Embryonic facial prominence (tissue), 1 donor: ENCODE measurements around the gene OR6N2.

Experiments used
- DNase-seq: peaks from one replicate; pipeline ENCODE4 v3.0.0-alpha.2; 2016; ENCODE audit errors: extremely low spot score

Gene OR6N2, protein sequence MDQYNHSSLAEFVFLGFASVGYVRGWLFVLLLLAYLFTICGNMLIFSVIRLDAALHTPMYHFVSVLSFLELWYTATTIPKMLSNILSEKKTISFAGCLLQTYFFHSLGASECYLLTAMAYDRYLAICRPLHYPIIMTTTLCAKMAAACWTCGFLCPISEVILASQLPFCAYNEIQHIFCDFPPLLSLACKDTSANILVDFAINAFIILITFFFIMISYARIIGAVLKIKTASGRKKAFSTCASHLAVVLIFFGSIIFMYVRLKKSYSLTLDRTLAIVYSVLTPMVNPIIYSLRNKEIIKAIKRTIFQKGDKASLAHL

GRCh38 chr1:158781104-158781503, at the start of gene OR6N2:
Gene OR6N2 (minus strand): TSS chr1:158781204. CDS start chr1:158777635, 3,569 bp downstream.
- DNase-seq: no peak

DNA sequence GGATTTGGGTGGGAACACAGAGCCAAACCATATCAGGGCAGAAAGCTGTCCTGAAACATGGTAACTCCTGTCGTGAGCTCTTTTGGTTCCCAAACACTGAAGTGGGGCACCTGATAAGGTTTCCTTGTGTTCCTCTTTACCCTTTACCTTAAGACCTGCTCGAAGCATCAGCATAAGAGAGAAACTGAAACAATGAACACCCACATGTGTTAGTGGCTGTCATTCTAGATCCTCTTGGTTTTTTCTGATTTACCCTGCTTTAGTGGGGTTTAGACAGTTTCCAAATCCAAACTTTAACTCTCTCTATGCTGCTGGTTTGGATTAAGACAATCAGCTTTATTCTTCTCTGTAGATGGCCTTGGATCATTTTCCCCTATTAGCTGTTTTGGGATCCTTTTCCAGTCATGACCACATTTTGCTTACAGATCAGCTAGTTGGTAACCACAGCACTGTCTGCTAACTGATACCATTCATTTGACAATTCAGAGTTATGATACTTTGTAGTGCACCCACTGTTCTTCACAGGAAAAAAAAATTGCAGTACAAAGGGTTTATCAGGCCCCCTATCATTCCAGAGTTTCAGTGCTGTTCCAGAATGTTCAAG, 49.2 kb upstream of the OR6N2 start:
- DNase-seq: no peak

GRCh38 chr1:158821723-158822122, 40.7 kb upstream of the OR6N2 start:
- DNase-seq: no peak

DNA sequence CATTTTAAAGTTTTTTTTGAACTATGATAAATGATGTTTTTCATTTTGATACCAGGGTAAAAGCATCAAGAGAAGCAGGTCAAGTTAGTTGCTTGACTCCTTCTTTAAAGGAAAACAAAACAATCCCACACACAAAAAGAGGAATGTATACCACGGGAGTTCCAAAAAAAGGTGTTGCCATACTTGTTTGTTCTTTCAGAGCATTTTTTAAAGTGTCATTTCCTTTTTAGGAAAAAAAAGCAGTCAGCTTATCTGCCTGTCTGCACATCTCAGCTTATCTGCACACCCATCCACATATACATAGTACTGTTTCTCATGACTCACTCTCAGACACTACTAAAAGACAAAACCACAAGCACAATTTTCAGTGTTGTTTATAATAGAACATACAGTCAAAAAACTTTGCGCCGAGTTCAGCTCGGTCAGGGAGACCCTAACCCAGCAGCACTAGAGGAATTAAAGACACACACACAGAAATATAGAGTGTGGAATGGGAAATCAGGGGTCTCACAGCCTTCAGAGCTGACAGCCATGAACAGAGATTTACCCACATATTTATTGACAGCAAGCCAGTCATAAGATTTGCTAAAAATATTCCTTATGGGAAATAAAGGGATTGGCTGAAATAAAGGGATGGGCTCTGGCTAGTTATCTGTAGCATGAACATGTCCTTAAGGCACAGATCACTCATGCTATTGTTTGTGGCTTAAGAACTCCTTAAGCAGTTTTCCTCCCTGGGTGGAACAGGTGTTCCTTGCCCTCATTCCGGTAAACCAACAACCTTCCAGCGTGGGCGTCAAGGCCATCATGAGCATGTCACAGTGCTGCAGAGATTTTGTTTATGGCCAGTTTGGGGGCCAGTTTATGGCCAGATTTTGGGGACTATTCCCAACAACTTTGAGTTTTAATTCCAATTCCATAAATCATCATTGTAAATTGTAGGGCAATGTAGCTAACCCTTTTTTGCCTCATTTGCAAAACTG, 38.7 kb upstream of the OR6N2 start:
- no peak for DNase-seq

GRCh38 chr1:158818975-158819431, 38.0 kb upstream of the OR6N2 start:
- no peak for DNase-seq

GRCh38 chr1:158818560-158818959, 37.6 kb upstream of the OR6N2 start:
- DNase-seq: no peak

DNA sequence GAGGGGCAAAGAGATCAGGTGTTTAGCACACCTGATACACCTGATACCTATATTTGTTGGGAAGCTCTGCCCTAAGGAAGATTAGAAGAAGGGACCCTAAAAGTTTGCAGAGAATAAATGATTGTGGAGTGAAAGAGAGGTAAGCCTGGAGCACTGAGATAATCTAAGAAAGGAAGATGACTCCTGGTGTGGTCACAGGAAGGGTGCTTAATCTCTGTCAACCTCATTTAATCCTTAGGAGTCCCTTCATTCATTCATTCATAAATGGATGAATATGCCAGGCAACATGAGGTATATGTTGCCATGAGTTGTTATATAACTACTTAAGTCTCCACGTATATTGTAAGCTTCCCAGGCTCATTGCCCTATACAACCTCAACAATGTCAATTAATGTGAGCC, 34.0 kb upstream of the OR6N2 start:
- no peak for DNase-seq

DNA sequence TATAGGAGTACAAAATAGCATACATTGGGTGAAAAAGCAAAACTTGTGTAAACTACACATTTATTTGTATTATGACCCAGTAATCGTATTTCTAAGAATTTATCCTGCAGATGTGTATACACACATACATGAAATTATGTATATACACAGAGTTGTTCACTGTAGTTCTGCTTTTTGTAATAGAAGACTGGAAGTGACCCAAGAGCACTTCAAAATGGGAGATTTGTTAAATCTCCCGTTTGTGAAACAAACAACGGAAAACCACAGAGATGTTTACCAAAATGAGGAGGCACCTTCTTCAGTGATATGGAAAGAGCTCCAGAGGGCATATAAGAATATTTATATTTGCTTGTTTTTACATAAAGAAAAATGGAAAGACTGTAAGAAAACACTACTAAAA, 32.2 kb upstream of the OR6N2 start:
- no peak for DNase-seq

DNA sequence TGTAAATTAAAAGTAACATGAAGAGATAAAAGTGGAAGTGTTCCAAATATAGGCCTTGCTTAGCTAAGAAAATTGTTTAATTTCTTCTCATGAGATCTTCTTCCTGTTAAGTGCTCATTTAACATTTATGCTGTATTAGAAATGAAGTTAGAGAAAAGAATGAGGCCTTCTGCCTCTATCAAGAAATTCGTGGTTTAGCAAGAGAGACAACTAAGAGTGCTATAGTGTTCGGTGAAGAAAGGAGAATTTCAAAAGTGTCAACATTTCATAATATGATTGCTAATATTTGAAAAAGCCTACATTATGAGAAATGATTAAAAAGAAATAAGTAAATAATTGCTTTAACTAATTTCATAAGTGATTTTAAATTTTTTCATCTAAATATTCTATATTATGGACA, 31.3 kb upstream of the OR6N2 start:
- no peak for DNase-seq

GRCh38 chr1:158810311-158810710, 29.3 kb upstream of the OR6N2 start:
- no peak for DNase-seq

DNA sequence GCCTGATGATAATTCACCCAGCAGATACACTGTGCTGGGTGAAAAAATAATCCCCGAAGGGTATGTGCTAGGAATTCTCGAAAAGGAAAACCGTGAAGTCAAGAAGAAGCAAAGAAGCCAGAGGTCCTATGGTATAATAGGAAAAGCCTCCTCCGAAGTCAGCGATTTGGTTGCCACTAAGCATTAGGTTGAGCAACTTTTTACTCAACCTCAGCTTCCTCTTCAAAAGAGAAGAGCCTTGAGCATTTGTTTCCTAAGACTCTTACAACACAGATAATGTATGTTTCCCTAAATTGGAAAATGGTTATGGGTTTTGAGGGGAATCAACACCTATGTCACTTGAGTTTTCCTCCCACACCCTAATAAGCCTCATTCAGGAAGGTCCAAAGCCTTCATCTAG, 28.9 kb upstream of the OR6N2 start:
- no peak for DNase-seq

DNA sequence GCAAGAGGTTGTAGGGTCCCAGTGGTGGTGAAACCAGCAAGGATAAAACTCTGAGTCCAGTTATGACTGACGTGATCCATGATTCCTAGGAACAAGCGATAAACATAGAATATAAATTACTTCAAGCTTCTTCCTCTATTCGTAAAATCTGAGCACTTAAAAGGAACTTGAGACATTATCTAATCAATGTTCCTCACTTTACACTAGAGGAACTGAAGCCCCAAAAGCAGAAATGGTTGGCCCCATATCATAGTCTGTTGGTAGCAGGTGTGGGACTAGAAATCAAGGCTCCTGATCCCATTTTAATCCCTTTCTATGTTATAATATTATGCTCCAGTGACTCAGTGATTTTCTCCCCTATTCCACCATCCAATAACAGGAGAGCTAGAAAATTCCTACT, 28.3 kb upstream of the OR6N2 start:
- no peak for DNase-seq

- no peak for DNase-seq
Observed at GRCh38 chr1:158806916-158807536, 26.0 kb upstream of the OR6N2 start.

GRCh38 chr1:158803678-158804077, 22.7 kb upstream of the OR6N2 start:
- DNase-seq: no peak

- no peak for DNase-seq
Observed at GRCh38 chr1:158801396-158801795, 20.4 kb upstream of the OR6N2 start.

DNA sequence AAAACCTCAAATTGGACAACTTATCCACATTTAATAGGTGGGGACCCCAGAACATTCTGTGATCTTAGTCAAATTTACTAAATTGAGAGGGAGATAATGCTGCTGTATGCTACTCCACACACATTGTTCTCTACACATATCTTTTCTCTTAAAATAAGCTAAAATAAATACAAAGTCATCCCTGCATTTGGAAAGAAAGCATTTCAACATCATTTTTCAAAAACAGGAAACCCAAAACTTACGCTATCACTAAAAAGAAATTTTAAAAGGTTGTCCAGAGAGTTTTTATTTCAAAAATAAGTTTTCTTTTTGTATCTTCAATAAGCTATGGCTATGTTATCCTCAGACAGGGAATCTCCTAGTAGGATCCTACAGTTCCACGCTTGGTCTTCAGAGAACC, 19.5 kb upstream of the OR6N2 start:
- DNase-seq: no peak

DNA sequence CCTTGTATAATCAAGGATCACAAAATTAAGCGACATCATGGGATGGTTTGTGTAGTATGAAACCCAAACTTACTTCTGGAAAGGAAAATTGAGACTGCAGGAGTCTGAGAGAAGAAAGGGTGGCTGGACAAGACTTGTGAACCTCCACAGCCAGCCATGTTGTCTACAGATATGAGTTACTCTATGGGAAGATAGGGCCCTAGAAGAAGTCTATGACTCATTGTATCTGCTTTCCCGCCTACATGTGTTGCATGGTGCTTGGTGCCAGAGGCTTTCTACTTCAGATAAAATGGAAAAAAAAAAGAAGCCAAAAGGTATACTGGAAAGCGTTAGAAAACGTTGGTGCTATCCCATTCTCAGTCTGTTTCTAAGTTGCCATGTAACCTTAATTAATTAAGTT, 18.7 kb upstream of the OR6N2 start:
- no peak for DNase-seq

GRCh38 chr1:158798531-158798930, 17.5 kb upstream of the OR6N2 start:
- DNase-seq: no peak

DNA sequence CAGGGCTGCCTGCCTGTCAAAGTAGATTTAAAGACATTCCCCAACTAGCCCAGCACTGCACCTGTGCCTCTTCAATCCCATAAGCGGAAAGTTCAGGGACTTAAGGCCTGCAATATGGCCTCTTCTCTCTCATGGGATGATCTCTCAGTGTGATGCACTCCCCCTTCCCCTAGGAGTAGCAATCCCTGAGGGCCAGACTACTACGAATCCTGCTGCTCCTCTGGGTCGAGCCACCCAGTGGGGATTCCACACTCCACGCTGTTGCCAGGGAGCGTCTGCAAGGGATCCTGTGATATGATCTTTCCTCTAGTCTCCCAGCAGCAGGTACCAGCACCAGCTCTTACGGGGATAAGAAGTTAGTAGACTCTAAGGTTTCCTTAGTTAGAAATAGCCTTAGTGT, 13.2 kb upstream of the OR6N2 start:
- DNase-seq: no peak

- no peak for DNase-seq
Observed at GRCh38 chr1:158793604-158794003, 12.6 kb upstream of the OR6N2 start.

DNA sequence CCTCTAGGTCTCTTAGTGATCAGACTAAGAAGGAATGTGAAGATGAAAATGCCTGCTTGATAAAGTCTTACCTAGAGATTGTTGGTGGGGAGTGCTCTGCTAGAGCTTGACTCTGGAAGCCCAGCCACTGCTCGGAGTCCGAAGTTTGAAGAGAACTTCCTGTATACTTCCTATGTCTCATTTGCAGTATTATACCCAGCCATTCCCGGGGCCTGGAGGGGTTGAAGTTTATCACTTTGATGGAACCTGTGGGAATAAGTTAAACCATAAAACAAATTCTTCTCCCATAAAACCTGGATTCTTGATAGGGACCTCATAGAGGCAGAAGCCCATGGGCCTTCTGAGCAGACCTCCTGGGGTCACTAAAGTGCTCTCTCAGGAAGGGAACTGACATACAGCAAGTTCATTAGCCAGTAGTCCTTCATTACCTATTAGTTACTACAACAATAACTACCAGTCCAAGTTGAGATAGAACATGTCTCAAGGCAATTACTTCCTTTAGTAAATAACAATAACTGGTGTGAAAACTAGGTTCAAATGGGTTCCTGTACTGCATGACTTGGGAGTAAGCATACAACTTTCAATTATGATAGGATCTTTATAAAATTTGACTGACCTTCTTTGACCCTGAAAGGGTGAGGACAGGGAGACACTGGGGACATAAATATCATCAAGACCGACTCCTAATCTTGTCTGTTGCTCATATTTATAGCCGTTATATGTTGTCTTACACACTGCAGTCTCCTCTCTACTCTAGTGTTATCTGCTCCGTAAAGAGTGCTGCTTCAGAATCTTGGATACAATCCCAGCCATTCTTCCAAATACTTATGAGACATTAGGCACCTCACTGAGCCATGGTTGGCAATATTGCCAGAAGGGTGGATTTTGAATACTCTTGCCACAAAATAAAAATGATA, 8.8 kb downstream of the OR6N2 start, which contains the start of gene OR6N1:
OR6N1 (minus strand) TSS at position 246 of the 917 bp plus-strand sequence. CDS start 5,513 bp downstream, outside the sequence.
- DNase-seq: no peak
